GM11168 (cell line): ENCODE measurements around the gene CCK.

Source experiments
- in situ Hi-C: fragments of 300-500 bp; cut with MboI; formaldehyde crosslinking; loops from one replicate; pipeline ENCODE4 v1.12.0; 2022; ENCODE audit warnings: low sequenced_read_pairs; ENCODE audit not compliant: unreplicated experiment

CCK gene

GRCh38 chr3:42226470-42227425, 39.2 kb downstream of the CCK start:
- in situ Hi-C loops: no loop called here

DNA sequence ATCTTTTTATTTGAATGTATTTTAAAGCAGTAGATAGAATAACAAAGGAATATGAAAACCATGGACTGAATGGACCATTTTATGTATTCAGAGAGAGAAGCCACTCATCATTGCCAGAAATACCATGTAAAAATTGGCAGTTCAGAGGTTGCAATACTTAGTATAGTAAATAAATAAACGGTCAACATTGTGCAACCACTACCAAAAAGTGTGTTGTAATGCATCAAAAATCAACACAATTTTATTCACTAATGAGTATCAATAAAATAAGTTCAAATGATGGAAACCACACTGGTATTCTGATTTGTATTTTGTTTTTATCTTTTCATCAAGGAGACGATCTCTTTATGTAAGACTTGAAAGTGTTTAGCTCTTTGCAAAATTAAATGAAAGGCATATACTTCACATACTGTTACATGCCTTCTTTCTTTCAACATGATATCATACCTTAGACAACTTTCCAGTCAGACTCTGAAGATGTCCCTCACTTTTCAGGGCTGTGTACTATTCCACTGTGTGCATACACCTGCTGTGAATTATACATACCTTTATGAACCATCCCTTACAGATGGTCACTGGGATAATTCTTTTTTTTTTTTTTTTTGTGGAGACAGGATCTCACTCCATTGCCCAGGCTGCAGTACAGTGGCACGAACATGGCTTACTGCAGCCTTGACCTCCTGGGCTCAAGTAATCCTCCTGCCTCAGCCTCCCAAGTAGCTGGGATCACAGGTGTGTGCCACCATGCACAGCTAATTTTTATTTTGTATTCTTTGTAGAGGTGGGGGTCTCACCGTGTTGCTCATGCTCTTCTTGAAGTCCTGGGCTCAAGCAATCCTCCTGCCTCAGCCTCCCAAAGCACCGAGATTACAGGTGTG, 40.3 kb downstream of the CCK start:
- in situ Hi-C loops: no loop called here

- in situ Hi-C loops: loop anchor here (25.0 kb wide), 1 partner anchor 113 kb away; no protein-coding TSS in a partner anchor
Observed at GRCh38 chr3:42224658-42225421, 41.1 kb downstream of the CCK start.

DNA sequence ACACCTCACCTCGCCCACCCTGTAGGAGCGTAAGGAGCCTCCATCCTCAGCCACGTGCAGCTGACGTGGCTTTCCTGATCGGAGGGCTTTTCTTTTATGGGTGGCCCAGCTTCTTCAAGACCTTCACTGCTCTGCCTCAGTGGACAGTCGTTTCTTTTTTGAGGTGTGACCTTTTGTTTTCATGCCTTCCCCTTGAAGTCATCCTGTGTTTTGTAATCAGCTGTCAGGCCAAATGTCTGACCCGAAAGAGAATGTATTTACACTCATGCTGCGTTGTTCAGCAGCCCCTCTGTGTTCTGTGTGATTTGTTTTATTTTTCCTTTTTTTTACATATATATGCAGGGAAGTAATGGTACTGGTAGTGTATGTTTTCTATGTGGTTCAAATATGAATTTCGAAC, 41.8 kb downstream of the CCK start:
- in situ Hi-C loops: loop anchor here (25.0 kb wide), 1 partner anchor 112 kb away; no protein-coding TSS in a partner anchor

GRCh38 chr3:42222942-42223693, 42.9 kb downstream of the CCK start:
- in situ Hi-C loops: loop anchor here (25.0 kb wide), 1 partner anchor 111 kb away; no protein-coding TSS in a partner anchor

- in situ Hi-C loops: loop anchor here (25.0 kb wide), 1 partner anchor 108 kb away; no protein-coding TSS in a partner anchor
Observed at GRCh38 chr3:42220436-42221121, 45.4 kb downstream of the CCK start.

DNA sequence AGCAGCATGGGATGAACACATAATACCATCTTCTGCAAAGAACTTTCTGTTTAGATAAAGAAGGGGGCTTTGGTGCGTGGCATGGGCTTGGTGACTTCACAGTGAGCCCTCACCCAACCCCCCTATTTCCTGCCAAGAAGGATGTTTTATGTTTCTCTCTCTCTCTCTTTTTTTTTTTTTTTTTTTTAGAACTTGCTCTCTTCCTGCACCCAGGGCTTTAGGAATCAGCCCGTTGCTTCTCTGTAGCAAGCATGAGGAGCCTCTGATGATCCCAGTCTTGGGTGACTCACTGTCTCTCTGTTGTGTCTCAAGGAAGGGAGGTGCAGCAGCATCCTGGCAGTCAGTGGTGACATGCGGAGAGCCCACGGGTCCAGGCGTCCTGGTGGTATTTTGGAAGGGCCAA, 49.1 kb downstream of the CCK start:
- in situ Hi-C loops: loop anchor here (25.0 kb wide), 1 partner anchor 105 kb away; no protein-coding TSS in a partner anchor

DNA sequence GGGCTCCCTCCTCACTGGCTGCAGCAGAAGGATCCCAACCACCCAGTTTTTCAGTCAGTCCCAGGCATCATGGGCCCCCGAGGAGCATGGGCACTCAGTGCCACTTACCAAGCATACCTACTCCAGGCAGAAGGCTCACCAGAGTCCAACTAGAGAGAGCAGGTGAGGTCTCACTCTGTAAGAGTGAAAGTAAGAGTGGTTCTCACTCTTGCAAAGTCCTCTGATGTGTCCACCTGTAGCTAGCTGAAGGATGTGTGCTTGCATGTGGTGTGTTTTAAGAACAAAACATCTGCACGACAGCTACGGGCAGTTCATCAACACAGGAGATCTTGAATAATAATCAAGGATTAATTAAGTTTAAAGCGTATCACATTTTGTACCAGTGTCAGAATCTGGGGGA, 49.7 kb downstream of the CCK start:
- in situ Hi-C loops: loop anchor here (25.0 kb wide), 1 partner anchor 104 kb away; no protein-coding TSS in a partner anchor

DNA sequence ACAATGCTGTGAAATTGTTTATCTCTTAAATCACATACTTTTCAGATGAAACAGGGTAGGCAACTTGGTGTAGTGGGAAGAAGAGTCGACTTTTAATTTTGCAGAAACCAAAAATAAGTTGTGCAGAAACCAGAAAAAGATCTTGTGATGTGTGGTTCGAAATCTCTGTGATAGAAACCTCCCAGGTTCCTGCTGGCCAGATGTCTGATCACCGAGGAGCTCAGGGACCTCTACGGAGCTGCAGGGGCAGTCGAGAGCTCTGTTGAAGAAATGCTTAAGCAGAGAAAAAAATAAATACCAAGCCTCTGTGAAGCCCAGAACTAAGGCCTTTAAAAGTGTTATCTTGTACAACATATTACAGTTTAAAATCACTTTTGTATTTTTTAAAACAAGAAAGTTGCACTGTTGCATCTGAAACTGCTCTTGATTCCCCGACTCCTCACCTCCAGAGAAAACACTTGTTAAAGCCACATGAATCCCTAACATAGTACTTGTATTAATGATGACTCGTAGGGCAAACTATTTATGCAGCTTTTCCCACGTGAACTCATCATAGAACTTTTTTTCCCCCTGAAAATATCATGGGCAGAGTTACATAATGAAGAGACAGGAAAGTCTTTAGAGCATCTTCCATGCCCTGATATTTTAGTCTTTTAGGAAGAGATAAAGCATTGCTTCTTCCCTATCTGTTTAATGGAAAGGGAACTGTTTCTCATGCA, 51.3 kb downstream of the CCK start:
- in situ Hi-C loops: loop anchor here (25.0 kb wide), 1 partner anchor 102 kb away; no protein-coding TSS in a partner anchor

GRCh38 chr3:42214064-42214463, 51.9 kb downstream of the CCK start:
- in situ Hi-C loops: loop anchor here (25.0 kb wide), 1 partner anchor 102 kb away; no protein-coding TSS in a partner anchor

- in situ Hi-C loops: loop anchor here (25.0 kb wide), 1 partner anchor 101 kb away; no protein-coding TSS in a partner anchor
Observed at GRCh38 chr3:42213417-42213816, 52.6 kb downstream of the CCK start.

GRCh38 chr3:42210726-42211125, 55.3 kb downstream of the CCK start:
- in situ Hi-C loops: loop anchor here (25.0 kb wide), 1 partner anchor 98 kb away; no protein-coding TSS in a partner anchor

- in situ Hi-C loops: loop anchor here (25.0 kb wide), 1 partner anchor 98 kb away; no protein-coding TSS in a partner anchor
Observed at GRCh38 chr3:42209917-42210316, 56.1 kb downstream of the CCK start.
